GM19023 (cell line): Measurements from ENCODE around the gene PLA2G2E.
"Not testable (repeated sequence)": the region's sequence is repeated elsewhere in the genome, so short reads cannot be mapped to it uniquely, and the experiment has no call there.

Source experiments
- ATAC-seq: cut with Tn5 transposase; IDR thresholded peaks from one replicate; pipeline ENCODE4 v1.9.1; 2021; ENCODE audit warnings: mild to moderate bottlenecking, moderate library complexity; ENCODE audit not compliant: unreplicated experiment

The PLA2G2E gene

DNA sequence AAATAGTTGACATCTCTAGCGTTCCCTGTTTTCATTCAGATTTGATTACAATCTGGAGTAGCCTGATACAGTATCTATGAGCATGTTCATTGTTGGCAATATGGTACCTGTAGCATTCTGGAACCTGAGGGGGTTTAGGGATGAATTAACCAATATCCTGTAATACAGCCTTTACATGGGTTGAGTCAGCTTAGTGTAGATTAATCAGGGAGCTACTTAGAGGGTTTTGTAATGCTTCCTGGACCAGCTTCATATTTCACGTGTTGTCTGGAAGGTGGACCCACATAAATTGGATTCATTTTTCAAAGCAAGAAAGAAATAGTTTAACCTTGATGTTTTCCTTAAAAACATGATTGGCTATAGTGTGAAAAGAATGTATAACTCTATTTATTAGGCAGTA is 37.6 kb downstream of the PLA2G2E start:
- ATAC-seq: no peak

DNA sequence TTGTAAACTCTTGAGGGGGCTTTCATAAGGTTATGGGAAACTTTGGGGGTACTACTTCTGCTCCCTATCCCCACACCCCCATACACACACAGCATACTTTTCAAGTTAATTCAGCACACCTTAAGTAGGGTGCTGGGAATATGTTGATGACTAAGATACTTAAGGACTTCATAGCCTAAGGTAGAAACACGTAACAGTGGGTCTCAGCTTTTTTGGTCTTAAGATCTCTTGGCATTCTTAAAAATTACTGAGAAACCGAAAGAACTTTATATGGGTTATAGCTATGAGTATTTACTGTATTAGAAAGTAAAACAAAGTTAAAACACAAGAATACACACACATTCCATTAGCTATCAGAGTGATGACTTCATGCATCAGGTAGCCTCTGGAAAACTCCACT is 39.1 kb downstream of the PLA2G2E start:
- no peak for ATAC-seq

- peak; percentile 92 for ATAC-seq
Measured at GRCh38 chr1:19882111-19883071, 41.0 kb downstream of the PLA2G2E start, which contains the start of gene OTUD3. TSS of gene OTUD3 (plus strand) at chr1:19882395. CDS start at chr1:19882514, 119 bp downstream.

GRCh38 chr1:19880841-19881240 is 42.6 kb downstream of the PLA2G2E start:
- ATAC-seq: not testable (repeated sequence)

- ATAC-seq: no peak
Measured at GRCh38 chr1:19879661-19880060, 43.8 kb downstream of the PLA2G2E start.

DNA sequence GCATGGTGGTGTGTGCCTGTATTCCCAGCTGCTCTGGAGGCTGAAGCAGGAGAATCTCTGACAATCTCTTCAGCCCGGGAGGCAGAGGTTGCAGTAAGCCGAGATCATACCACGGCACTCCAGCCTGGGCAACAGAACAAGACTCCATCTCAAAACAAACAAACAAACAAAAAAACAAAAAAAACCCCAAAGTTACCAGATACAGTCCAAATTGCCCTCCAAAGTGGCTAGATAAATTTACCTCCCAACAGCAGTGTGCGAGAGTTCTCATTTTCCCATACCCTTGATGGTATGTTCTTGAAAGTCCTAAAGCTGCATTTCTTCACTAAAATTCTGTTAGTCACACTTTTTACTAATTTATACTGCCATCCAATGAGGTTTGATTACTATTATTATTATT is 44.2 kb downstream of the PLA2G2E start:
- no peak for ATAC-seq

DNA sequence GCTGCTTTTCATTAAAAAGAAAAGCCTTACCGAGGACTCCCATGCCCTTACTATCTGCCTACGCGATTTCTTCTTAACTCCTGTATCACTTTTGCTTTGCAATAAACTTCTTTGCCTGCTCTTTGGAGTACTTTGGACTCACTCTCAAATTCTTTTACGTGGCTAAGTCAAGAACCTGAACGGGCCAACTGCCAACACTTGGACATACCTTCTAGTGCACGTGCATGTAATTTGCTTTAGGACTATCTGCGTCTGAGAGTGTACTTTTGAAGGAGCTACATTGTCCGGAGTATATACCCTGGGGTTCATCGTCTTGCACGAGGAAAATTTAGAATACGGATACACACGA is 44.8 kb downstream of the PLA2G2E start:
- ATAC-seq: no peak

GRCh38 chr1:19877821-19878636 is 45.4 kb downstream of the PLA2G2E start:
- ATAC-seq: no peak

DNA sequence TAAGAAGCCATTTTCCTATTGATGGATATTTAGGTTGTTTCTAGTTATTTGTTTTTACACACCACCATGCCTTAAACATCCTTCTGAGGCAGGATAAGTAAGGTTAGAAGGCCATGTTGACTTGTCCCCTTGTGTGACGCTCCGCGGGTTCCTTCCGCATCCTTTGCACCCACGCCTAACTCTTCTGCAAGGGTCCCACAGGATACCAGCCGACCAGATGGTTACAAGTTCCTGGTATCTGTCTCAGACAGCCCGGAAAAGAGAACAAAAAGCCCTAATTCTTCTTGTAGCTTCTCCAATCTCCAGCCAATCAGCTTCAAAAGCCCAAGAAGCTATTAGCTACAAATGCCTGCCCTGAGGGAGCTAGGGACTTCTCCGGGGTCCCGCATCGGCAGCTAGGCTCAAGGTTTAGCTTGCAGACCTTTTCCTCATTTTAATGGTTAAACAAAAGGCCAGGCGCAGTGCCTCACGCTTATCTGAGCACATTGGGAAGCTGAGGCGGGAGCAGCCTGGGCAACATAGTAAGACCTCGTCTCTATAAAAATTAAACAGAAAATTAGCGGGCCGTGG is 46.2 kb downstream of the PLA2G2E start:
- ATAC-seq: no peak

- ATAC-seq: no peak
Measured at GRCh38 chr1:19872190-19872589, 51.2 kb downstream of the PLA2G2E start.
